Lower lobe of right lung (tissue), 2 donors: Measurements from ENCODE around the gene CAND2. TPM values are rescaled to one million over a fixed set of nuclear protein-coding genes. Genes with fewer than 3 reads are reported as not detected.

Experiments
- ATAC-seq, 2 donors: fragments of 200-7000 bp; cut with Tn5 transposase; one replicate each; pipeline ENCODE4 v1.9.1; 2020 to 2022; ENCODE audit warnings: mild to moderate bottlenecking in 2 of 2, moderate library complexity in 2 of 2
- DNase-seq: peaks from one replicate; pipeline ENCODE4 v3.0.0-alpha.2; 2020
- H3K27ac ChIP-seq: fragments of 200-600 bp; one replicate; pipeline ENCODE4 v1.8.0; 2022
- H3K27me3 ChIP-seq: fragments of 200-600 bp; one replicate; pipeline ENCODE4 v1.8.0; 2022; ENCODE audit warnings: low read depth
- H3K36me3 ChIP-seq: fragments of 200-600 bp; one replicate; pipeline ENCODE4 v1.8.0; 2022; ENCODE audit warnings: mild to moderate bottlenecking
- H3K4me1 ChIP-seq: fragments of 200-600 bp; one replicate; pipeline ENCODE4 v1.8.0; 2022
- H3K4me3 ChIP-seq: fragments of 200-600 bp; one replicate; pipeline ENCODE4 v1.8.0; 2022; ENCODE audit warnings: mild to moderate bottlenecking
- H3K9me3 ChIP-seq: fragments of 200-600 bp; one replicate; pipeline ENCODE4 v1.8.0; 2022
- intact Hi-C: fragments of 100-400 bp; cut with DNase I; formaldehyde crosslinking; loops from one replicate; pipeline ENCODE4 v1.11.0; 2022
- total RNA-seq: library from RNA; stranded (reverse); fragmentation: NEBNext Ultra II Directional; extraction: Animal tissue kit (Norgen Biotek cat#: 25700); gene quantifications from one replicate; pipeline ENCODE4 v1.2.1, GENCODE V29; 2021
- TF ChIP-seq, protein P1 (sequence below): fragments of 200-600 bp; IDR thresholded peaks from one replicate; pipeline ENCODE4 v1.8.0; 2022; ENCODE audit warnings: antibody characterized with exemption, mild to moderate bottlenecking
- donor health status: DM: no; HTN: yes; CAD: no; lungs with severe emphysema.

The CAND2 gene
- total RNA-seq, 1 donor from 2014 or later = 6.4 TPM

DNA sequence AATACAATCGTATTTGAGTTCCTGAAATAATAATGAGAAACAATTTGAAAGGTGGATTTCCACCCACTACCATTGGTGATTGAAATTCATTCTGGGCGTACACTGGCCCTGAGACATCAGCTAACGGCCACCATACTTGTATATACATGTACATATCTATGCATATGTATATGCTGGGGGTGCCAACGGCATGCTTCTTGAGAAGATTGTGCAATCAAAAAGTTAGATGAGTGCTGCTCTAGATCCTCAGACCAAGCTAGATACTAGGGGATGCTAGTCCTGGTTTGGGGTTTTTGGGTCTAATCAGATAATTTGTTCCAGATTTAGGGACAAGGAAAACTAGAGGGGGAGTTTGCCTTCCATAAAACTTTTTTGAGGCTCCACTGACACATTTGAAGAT is 40.3 kb upstream of the CAND2 start:
- no peak overlapping the region for H3K4me3 ChIP-seq
- TF ChIP-seq, protein P1, sequence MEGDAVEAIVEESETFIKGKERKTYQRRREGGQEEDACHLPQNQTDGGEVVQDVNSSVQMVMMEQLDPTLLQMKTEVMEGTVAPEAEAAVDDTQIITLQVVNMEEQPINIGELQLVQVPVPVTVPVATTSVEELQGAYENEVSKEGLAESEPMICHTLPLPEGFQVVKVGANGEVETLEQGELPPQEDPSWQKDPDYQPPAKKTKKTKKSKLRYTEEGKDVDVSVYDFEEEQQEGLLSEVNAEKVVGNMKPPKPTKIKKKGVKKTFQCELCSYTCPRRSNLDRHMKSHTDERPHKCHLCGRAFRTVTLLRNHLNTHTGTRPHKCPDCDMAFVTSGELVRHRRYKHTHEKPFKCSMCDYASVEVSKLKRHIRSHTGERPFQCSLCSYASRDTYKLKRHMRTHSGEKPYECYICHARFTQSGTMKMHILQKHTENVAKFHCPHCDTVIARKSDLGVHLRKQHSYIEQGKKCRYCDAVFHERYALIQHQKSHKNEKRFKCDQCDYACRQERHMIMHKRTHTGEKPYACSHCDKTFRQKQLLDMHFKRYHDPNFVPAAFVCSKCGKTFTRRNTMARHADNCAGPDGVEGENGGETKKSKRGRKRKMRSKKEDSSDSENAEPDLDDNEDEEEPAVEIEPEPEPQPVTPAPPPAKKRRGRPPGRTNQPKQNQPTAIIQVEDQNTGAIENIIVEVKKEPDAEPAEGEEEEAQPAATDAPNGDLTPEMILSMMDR = no peak
- H3K4me1 ChIP-seq = peaks cover 16% of the 10 kb centered on the region
- no peak for DNase-seq
- intact Hi-C loops = no loop called here
- ATAC-seq = no peak
- no peaks in the 10 kb centered on the region for H3K27me3 ChIP-seq
- no peak overlapping the region for H3K27ac ChIP-seq
- no peaks in the 10 kb centered on the region for H3K36me3 ChIP-seq
- H3K9me3 ChIP-seq = no peaks in the 10 kb centered on the region

DNA sequence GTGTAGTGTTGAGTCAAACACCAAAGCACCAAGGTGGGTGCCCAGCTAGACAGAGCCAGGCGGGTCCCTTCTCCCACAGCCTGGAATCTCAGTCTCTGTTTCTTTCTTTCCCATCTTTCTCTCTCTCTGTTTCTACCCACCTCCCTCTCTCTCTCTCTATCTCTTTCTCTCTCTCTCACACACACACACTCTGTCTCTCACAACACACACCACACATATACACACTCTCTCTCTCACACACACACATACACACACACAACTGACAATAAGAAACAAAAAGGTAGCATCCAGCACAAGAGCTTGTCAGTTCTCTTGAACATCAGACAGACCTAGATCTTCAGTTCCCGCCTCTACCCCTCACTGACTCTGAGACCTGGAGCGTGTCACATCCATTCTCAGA is 39.8 kb upstream of the CAND2 start:
- intact Hi-C loops = no loop called here
- Histone ChIP-seq H3K27me3 (no peaks in the 10 kb centered on the region), H3K36me3 (no peaks in the 10 kb centered on the region), H3K4me3 (no peak overlapping the region), H3K9me3 (no peaks in the 10 kb centered on the region), H3K27ac (no peak overlapping the region), H3K4me1 (peaks cover 16% of the 10 kb centered on the region)
- DNase-seq (no peak), ATAC-seq (no peak)
- TF ChIP-seq, protein P1 = no peak

DNA sequence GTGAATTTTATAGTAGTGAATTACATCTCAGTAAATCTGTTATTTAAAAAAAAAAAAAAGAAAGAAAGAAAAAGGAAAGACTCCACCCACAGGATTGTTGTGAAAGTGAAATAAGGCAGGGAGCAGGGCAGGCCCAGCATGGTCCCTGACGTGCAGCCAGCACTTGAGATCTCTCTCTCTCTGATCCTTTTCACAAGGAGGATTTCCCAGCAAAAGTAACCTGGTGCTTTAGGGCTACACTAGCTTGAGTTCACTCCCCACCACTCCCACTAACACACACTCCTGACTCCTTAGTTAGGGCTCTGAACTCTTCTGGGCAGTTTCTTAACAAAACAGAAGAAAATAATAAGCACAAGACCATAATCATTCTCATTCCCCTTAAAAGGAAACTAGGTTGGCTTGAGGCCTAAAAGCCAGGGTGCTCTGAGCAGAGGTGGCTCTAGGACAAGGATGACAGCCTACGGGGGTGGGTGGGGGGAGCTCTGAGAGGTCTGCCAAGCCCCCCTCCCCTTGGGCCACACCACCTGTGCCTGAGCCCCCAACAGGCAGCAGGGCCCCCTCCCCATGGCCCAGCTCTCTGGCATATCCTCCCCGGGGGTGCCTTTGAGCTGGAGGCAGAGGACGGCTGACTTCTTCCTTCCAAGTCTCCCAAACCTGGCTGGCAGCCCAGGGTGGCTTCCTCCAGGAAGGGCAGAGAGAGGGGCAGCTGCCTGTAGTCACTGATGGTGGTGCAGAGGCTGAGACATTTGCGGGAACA is 38.3 kb upstream of the CAND2 start:
- peak overlapping the region; percentile 76 for H3K27ac ChIP-seq

DNA sequence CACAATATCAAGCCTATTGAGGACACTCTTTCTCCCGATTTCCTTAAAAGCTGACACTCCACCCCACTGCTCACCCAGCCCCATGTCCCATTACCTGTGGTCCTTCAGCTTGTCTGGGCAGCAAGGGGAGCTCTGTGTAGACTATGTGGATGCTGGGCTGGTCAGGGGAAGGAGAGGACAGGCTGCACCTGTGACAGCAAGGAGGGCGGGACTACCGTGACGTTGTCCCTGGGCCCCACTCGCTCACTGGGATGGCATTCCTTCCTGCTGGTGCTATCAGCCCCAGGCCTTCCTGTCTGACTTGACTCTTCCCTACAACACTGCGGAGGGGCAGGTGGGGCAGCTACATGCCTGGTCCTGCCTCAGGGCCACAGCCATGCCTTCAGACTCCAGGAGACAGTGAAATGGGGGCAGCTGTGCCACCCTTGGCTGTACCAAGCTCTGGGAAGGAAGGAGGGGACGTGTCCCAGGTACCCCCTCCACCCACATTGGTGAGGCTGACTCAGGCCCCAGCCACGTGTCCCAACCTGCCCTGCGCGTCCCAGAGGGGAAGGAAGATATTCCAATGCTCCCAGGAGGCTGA is 37.3 kb upstream of the CAND2 start, which contains the start of gene TMEM40:
Gene TMEM40 (minus strand): TSS at position 163 of the 583 bp plus-strand sequence. CDS start 9,427 bp downstream, outside the sequence.
- DNase-seq = no peak
- Histone ChIP-seq H3K4me1 (peaks cover 16% of the 10 kb centered on the region), H3K9me3 (no peaks in the 10 kb centered on the region), H3K27me3 (no peaks in the 10 kb centered on the region), H3K36me3 (no peaks in the 10 kb centered on the region), H3K4me3 (peak within 1 kb of the TSS; percentile 9), H3K27ac (peak within 1 kb of the TSS; percentile 76)
- TF ChIP-seq, protein P1 = no peak
- intact Hi-C loops = no loop called here
- ATAC-seq = peak in 1 of 2 donors; percentile 53

More for the DNA sequence above, 38.3 kb upstream of the CAND2 start:
- TF ChIP-seq, protein P1 = no peak
- intact Hi-C loops = no loop called here
- ATAC-seq = peak; percentile 74 to 86
- Histone ChIP-seq H3K27me3 (no peaks in the 10 kb centered on the region), H3K9me3 (no peaks in the 10 kb centered on the region), H3K4me1 (peaks cover 16% of the 10 kb centered on the region), H3K4me3 (peak overlapping the region; percentile 9), H3K36me3 (no peaks in the 10 kb centered on the region)
- peak; percentile 58 for DNase-seq

DNA sequence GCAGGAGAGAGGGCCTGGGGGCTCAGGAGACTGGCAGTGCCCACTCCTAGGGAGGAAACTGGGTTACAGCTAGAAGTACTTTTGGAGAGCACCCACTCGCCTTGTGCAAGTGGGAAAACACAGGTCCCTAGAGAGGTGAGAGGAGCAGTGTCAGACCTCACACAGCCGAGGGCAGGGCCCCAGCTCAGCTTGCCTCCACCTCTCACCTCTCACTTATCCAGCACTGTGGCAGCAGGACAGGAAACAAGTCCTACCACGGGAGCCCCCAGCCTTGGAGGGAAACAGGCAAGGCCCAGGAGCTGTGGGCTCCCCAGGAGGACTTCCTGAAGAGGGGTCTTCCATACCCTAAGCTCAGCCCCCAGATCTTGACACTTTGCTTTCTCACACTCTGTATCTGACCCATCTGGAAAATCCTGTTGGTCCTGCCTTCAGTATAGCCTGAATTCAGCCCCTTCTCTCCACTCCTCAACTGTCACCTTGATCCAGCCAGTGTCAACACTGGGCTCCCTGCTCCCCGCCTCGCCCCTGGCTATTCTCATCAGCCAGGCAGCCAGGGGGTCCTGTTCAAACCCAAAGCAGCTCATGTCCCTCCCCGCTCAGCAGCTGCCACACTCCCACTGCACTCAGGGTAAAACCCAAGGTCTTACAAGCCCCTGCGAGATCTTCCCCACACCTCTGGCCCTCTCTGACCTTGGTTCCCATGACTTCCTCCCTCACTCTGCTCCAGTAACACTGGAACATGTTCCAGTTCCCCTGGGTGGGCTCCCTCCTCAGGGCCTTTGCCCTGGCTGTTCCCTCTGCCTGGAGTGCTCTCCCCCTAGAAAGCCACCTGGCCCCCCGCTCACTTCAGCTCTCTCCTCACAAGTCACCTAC is 36.6 kb upstream of the CAND2 start:
- no peaks in the 10 kb centered on the region for H3K9me3 ChIP-seq
- no peak overlapping the region for H3K4me3 ChIP-seq
- peaks cover 16% of the 10 kb centered on the region for H3K4me1 ChIP-seq
- no peaks in the 10 kb centered on the region for H3K27me3 ChIP-seq
- ATAC-seq (no peak), DNase-seq (no peak)
- no peak overlapping the region for H3K27ac ChIP-seq
- no peaks in the 10 kb centered on the region for H3K36me3 ChIP-seq
- intact Hi-C loops = no loop called here
- TF ChIP-seq, protein P1 = no peak
